Measurements from ENCODE around the gene FAM13A. TPM values are rescaled to one million over a fixed set of nuclear protein-coding genes. Genes with fewer than 3 reads are reported as not detected.

FAM13A gene
- total and polyA plus RNA-seq, 11 donors = 3.7 to 30.4 (median 11.5) TPM

DNA sequence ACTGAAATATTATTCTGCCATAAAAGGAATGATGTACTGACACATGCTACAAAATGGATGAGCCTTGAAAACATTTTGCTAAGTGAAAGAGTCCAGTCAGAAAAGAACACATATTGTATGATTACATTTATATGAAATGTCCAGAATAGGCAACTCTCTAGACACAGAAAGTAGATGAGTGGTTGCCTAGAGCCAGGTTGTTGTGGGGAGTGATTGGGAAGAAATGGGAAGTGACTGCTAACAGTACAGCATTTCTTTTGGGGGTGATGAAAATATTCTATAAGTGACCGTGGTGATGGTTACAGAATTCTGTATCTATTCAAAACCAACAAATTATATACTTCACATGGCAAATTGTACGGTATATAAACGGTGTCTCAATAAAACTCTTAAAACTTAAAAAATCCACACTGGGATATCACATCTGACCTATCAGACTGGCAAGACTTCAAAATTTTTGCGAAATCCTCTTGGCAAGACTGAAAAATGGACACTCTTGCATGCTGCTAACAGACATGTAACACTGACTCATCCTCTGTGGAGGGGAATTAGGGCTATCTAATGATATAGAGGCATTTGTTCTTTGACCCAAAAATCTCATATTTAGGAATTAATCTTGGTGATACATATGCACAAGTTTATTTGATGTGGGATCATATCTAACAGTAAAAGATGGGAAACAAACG is 71.8 kb downstream of the FAM13A start:
- DNase-seq (no peak), ATAC-seq (peak in 1 of 4 donors; percentile 64)
- 82 to 89% (median 87%) methylated on average over 5 of the region's 5 CpGs for WGBS, 4 donors
- Histone ChIP-seq H3K27ac (no peak overlapping the region), H3K27me3 (no peaks in the 10 kb centered on the region), H3K36me3 (no peaks in the 10 kb centered on the region), H3K9me3 (no peaks in the 10 kb centered on the region), H3K4me3 (no peak overlapping the region), H3K4me1 (peaks cover 0 to 9% (median 4%) of the 10 kb centered on the region in 12 donors)
- intact Hi-C loops (cut with DNase I) = no loop called here
- TF ChIP-seq POLR2A (IDR thresholded peaks at IDR 0.05) = no peak
- TF ChIP-seq, protein P1, sequence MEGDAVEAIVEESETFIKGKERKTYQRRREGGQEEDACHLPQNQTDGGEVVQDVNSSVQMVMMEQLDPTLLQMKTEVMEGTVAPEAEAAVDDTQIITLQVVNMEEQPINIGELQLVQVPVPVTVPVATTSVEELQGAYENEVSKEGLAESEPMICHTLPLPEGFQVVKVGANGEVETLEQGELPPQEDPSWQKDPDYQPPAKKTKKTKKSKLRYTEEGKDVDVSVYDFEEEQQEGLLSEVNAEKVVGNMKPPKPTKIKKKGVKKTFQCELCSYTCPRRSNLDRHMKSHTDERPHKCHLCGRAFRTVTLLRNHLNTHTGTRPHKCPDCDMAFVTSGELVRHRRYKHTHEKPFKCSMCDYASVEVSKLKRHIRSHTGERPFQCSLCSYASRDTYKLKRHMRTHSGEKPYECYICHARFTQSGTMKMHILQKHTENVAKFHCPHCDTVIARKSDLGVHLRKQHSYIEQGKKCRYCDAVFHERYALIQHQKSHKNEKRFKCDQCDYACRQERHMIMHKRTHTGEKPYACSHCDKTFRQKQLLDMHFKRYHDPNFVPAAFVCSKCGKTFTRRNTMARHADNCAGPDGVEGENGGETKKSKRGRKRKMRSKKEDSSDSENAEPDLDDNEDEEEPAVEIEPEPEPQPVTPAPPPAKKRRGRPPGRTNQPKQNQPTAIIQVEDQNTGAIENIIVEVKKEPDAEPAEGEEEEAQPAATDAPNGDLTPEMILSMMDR (IDR thresholded peaks at IDR 0.05) = no peak

DNA sequence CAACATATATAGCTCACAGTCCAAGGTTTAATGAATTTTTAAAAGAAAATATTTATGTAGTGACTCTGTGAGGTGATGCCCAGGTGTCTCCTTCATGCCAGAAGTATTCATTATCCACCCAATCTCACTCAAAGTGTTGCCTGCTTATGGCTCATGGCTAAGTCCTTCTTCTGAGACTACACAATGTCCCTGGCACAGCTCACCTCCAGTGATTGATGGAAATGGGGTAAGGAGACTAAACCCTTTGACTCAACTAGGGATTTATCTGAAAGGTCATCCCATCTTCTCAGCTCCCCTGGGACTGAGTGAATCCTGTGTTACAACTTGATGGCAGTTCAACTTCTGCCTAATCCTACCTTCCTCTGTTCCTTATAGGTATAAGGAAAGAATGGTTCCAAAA is 74.2 kb downstream of the FAM13A start:
- Histone ChIP-seq H3K4me1 (peaks cover 0 to 7% (median 0%) of the 10 kb centered on the region in 12 donors), H3K36me3 (no peaks in the 10 kb centered on the region), H3K27ac (no peak overlapping the region), H3K27me3 (no peaks in the 10 kb centered on the region), H3K9me3 (no peaks in the 10 kb centered on the region), H3K4me3 (no peak overlapping the region)
- intact Hi-C loops (cut with DNase I) = no loop called here
- DNase-seq (no peak), ATAC-seq (no peak)
- no peak for TF ChIP-seq POLR2A (IDR thresholded peaks at IDR 0.05)
- TF ChIP-seq, protein P1 (IDR thresholded peaks at IDR 0.05) = no peak

DNA sequence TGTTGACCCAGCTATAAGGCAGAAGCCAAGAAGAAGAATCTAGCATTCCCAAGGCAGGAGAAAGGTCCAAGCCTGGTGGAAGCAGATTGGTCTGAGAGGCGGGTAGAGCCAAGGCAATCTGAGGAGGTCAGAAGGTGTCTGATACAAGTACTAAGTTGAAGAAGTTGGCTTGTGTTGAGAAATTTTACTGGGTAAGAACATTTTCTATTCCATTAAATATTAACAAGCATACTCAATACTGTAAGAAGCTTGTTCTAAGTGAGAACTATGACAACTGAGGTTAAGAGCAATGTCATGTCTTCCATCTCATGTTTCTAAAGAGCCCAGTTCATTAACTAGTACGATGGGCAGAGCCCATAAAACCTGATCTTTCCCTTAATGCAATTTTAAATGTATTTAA is 75.0 kb downstream of the FAM13A start:
- DNase-seq = no peak
- ATAC-seq = no peak
- Histone ChIP-seq H3K27ac (no peak overlapping the region), H3K36me3 (no peaks in the 10 kb centered on the region), H3K4me3 (no peak overlapping the region), H3K9me3 (no peaks in the 10 kb centered on the region), H3K4me1 (peaks cover 0 to 7% (median 0%) of the 10 kb centered on the region in 12 donors), H3K27me3 (no peaks in the 10 kb centered on the region)
- intact Hi-C loops (cut with DNase I) = no loop called here
- no peak for TF ChIP-seq POLR2A (IDR thresholded peaks at IDR 0.05)
- TF ChIP-seq, protein P1 (IDR thresholded peaks at IDR 0.05) = no peak
- 91 to 96% (median 94%) methylated on average over 2 of the region's 2 CpGs for WGBS, 4 donors

DNA sequence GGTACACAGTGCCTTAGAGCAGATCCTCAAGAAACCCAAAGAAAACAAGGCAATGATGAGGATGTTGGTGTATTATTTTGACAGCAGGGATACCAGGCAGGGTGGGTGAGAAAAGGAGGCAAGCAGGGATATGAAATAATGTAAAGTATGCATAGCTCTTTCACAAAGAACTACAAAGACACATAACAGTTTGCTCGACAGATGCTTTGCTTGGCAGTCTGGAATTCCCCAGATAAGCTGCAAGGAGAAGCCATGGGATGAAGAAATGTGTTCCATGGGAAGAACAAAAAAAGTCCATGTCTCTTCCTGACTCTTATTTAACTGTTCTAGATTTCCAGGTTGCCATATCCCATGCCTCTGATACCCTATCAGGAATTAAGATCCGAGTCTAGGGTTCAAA is 75.4 kb downstream of the FAM13A start:
- Histone ChIP-seq H3K4me3 (no peak overlapping the region), H3K36me3 (no peaks in the 10 kb centered on the region), H3K27ac (no peak overlapping the region), H3K9me3 (no peaks in the 10 kb centered on the region), H3K27me3 (no peaks in the 10 kb centered on the region), H3K4me1 (peaks cover 0 to 7% (median 0%) of the 10 kb centered on the region in 12 donors)
- intact Hi-C loops (cut with DNase I) = no loop called here
- DNase-seq = no peak
- 66 to 75% (median 73%) methylated on average over 2 of the region's 2 CpGs for WGBS, 4 donors
- no peak for TF ChIP-seq POLR2A (IDR thresholded peaks at IDR 0.05)
- TF ChIP-seq, protein P1 (IDR thresholded peaks at IDR 0.05) = no peak
- ATAC-seq = no peak

Data from heart left ventricle (tissue), 16 donors.